GM12891 (cell line): ENCODE results near the gene GRIN2A.

Source experiments
- POLR2A ChIP-seq: IDR thresholded peaks from 2 replicates; pipeline ENCODE4 v1.6.1; 2011; ENCODE audit warnings: low read depth, low read length, control low read depth
- SPI1 ChIP-seq: IDR thresholded peaks from 2 replicates; pipeline ENCODE4 v1.6.1; 2011; ENCODE audit warnings: low read depth, low read length, control low read depth

DNA sequence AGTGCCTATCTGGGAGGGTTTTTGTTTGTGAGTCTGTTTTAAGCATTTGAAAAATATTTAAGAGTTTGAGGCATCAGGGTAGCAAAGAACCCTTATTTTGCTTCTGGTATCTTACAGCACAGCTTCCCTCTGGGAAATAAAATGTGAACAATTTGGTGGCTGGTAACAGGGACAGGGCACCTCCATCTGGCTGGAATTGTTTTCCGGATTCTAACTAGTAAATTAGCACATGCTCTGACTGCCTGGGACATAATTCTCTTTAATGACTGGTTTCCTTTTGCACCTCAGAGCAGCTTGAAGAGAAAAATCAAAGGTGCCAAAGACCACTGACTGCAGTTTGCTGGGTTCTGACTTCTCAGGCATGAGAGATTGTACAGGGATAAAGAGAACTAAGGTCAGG is 469.1 kb downstream of the GRIN2A start:
- TF ChIP-seq SPI1 (no peak), POLR2A (no peak)
